ENCODE measurements around the gene CFAP52.

DNA sequence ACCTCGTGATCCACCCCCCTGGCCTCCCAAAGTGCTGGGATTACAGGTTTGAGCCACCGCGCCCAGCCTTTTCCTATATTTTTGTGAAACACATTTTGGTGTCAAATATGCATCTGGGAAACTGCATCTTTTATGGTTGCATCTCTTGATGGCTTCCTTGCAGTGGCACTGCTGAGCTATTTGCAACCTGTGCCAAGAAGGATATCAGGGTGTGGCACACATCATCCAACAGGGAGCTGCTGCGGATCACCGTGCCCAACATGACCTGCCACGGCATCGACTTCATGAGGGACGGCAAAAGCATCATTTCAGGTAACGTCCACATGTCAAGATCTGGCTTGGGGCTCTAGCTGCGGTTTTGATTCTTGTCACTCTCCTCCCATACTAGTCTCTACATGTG is 52.1 kb downstream of the CFAP52 start:
- TF ChIP-seq ESRRA (IDR thresholded peaks at IDR 0.05; ENCODE audit: borderline replicate concordance, low read length) (no peak), ZC3H11A (IDR thresholded peaks at IDR 0.05) (no peak), HEYL (CRISPR knock-in tag; IDR thresholded peaks at IDR 0.05) (no peak), POLR2A (IDR thresholded peaks at IDR 0.05; ENCODE audit: low read length) (no peak), FOSL2 (IDR thresholded peaks at IDR 0.05) (no peak), FOSL2 (CRISPR knock-in tag; IDR thresholded peaks at IDR 0.05) (no peak)
- TF ChIP-seq, protein P1, sequence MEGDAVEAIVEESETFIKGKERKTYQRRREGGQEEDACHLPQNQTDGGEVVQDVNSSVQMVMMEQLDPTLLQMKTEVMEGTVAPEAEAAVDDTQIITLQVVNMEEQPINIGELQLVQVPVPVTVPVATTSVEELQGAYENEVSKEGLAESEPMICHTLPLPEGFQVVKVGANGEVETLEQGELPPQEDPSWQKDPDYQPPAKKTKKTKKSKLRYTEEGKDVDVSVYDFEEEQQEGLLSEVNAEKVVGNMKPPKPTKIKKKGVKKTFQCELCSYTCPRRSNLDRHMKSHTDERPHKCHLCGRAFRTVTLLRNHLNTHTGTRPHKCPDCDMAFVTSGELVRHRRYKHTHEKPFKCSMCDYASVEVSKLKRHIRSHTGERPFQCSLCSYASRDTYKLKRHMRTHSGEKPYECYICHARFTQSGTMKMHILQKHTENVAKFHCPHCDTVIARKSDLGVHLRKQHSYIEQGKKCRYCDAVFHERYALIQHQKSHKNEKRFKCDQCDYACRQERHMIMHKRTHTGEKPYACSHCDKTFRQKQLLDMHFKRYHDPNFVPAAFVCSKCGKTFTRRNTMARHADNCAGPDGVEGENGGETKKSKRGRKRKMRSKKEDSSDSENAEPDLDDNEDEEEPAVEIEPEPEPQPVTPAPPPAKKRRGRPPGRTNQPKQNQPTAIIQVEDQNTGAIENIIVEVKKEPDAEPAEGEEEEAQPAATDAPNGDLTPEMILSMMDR (IDR thresholded peaks at IDR 0.05), result no peak; the same call in 2 of the 3 replicates
- TF ChIP-seq, protein P2, sequence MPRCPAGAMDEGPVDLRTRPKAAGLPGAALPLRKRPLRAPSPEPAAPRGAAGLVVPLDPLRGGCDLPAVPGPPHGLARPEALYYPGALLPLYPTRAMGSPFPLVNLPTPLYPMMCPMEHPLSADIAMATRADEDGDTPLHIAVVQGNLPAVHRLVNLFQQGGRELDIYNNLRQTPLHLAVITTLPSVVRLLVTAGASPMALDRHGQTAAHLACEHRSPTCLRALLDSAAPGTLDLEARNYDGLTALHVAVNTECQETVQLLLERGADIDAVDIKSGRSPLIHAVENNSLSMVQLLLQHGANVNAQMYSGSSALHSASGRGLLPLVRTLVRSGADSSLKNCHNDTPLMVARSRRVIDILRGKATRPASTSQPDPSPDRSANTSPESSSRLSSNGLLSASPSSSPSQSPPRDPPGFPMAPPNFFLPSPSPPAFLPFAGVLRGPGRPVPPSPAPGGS (IDR thresholded peaks at IDR 0.05), result no peak

Measured in A549 (cell line).